Daoy (cell line): ENCODE results near the gene BBS12. TPM values are rescaled to one million over a fixed set of nuclear protein-coding genes. Genes with fewer than 3 reads are reported as not detected.

ENCODE experiments used
- DNase-seq: peaks from one replicate; pipeline ENCODE4 v3.0.0-alpha.2; 2015; ENCODE audit warnings: low read depth
- total RNA-seq: library from RNA; depleted of rRNA; stranded (reverse); fragments of >200 nt; shearing (Covaris generic); gene quantifications from 2 replicates; pipeline ENCODE4 v1.2.3, GENCODE V29; 2014

BBS12 gene
- total RNA-seq, 1 experiment from 2014 or later, result 1.3 TPM

- DNase-seq, result no peak
Observed at GRCh38 chr4:122715221-122715620, 17.3 kb upstream of the BBS12 start.

GRCh38 chr4:122716825-122717448 lies 15.6 kb upstream of the BBS12 start:
- peak; percentile 47 for DNase-seq

GRCh38 chr4:122718281-122718680 lies 14.2 kb upstream of the BBS12 start:
- no peak for DNase-seq

GRCh38 chr4:122722256-122722655 lies 10.2 kb upstream of the BBS12 start:
- DNase-seq, result no peak

- no peak for DNase-seq
Observed at GRCh38 chr4:122728856-122729255, 3.6 kb upstream of the BBS12 start.

- no peak for DNase-seq
Observed at GRCh38 chr4:122731676-122732075, 828 bp upstream of the BBS12 start.

GRCh38 chr4:122733787-122734120 lies 1.2 kb downstream of the BBS12 start:
- DNase-seq, result no peak

GRCh38 chr4:122739174-122739573 lies 6.7 kb downstream of the BBS12 start:
- no peak for DNase-seq

GRCh38 chr4:122742933-122743829 lies 10.7 kb downstream of the BBS12 start:
- no peak for DNase-seq

- no peak for DNase-seq
Observed at GRCh38 chr4:122744229-122744628, 11.7 kb downstream of the BBS12 start.

- DNase-seq, result no peak
Observed at GRCh38 chr4:122746485-122746965, 14.0 kb downstream of the BBS12 start.

- DNase-seq, result no peak
Observed at GRCh38 chr4:122747068-122747467, 14.6 kb downstream of the BBS12 start.

GRCh38 chr4:122747883-122748282 lies 15.4 kb downstream of the BBS12 start:
- DNase-seq, result peak; percentile 5

GRCh38 chr4:122749704-122750454 lies 17.4 kb downstream of the BBS12 start:
- no peak for DNase-seq

GRCh38 chr4:122755675-122756074 lies 23.2 kb downstream of the BBS12 start:
- DNase-seq, result no peak

GRCh38 chr4:122758033-122758432 lies 25.5 kb downstream of the BBS12 start:
- no peak for DNase-seq

- no peak for DNase-seq
Observed at GRCh38 chr4:122759639-122760310, 27.3 kb downstream of the BBS12 start.

GRCh38 chr4:122762520-122762919 lies 30.0 kb downstream of the BBS12 start:
- no peak for DNase-seq

- DNase-seq, result no peak
Observed at GRCh38 chr4:122762966-122763716, 30.6 kb downstream of the BBS12 start.

- no peak for DNase-seq
Observed at GRCh38 chr4:122764071-122764820, 31.7 kb downstream of the BBS12 start.
